GM06990 (cell line): ENCODE data around the gene SBF1.
"Not testable (repeated sequence)": the region's sequence is repeated elsewhere in the genome, so short reads cannot be mapped to it uniquely, and the experiment has no call there.

Source experiments
- DNase-seq: peaks from one replicate; pipeline ENCODE4 v3.0.0-alpha.2; 2011; ENCODE audit not compliant: insufficient read length; ENCODE audit errors: extremely low read depth
- H3K27me3 ChIP-seq: replicated peaks from 2 replicates; pipeline ENCODE4 v1.6.0; 2011; ENCODE audit warnings: low read length; ENCODE audit not compliant: control insufficient read depth, insufficient read depth
- H3K36me3 ChIP-seq: 2 replicates; pipeline ENCODE4 v1.5.1; 2011; ENCODE audit warnings: low read length; ENCODE audit not compliant: control insufficient read depth, insufficient read depth
- H3K4me3 ChIP-seq: replicated peaks from 2 replicates; pipeline ENCODE4 v1.5.1; 2011; ENCODE audit warnings: low read depth, mild to moderate bottlenecking, control low read depth, low read length
- TF ChIP-seq, protein P1 (sequence below): IDR thresholded peaks from 2 replicates; pipeline ENCODE4 v1.5.1; 2011; ENCODE audit warnings: low read length, control low read depth, mild to moderate bottlenecking, inconsistent platforms; ENCODE audit not compliant: insufficient read depth, poor library complexity, severe bottlenecking

The SBF1 gene

DNA sequence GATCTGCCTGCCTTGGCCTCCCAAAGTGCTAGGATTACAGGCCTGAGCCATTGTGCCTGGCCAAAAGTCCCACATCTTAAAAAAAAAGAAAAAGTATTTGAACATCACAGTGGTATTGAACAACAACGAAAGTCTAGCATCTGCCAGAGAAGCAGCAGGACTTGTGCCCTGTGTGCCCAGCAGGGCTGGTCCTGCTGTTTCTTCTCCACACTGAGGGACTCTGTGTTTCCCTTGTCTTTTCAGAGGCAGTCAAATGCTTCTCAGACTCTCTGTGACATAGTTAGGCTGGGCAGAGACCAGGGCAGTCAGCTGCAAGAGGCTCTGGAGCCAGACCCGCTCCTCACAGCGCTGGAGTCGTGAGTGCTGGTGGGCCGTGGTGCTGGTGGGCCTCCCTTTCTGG lies 56.2 kb downstream of the SBF1 start:
- TF ChIP-seq, protein P1, sequence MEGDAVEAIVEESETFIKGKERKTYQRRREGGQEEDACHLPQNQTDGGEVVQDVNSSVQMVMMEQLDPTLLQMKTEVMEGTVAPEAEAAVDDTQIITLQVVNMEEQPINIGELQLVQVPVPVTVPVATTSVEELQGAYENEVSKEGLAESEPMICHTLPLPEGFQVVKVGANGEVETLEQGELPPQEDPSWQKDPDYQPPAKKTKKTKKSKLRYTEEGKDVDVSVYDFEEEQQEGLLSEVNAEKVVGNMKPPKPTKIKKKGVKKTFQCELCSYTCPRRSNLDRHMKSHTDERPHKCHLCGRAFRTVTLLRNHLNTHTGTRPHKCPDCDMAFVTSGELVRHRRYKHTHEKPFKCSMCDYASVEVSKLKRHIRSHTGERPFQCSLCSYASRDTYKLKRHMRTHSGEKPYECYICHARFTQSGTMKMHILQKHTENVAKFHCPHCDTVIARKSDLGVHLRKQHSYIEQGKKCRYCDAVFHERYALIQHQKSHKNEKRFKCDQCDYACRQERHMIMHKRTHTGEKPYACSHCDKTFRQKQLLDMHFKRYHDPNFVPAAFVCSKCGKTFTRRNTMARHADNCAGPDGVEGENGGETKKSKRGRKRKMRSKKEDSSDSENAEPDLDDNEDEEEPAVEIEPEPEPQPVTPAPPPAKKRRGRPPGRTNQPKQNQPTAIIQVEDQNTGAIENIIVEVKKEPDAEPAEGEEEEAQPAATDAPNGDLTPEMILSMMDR: no peak
- H3K36me3 ChIP-seq: peaks cover 59% of the 10 kb centered on the region
- no peak for DNase-seq
- no peaks in the 10 kb centered on the region for H3K27me3 ChIP-seq
- H3K4me3 ChIP-seq: no peak overlapping the region

DNA sequence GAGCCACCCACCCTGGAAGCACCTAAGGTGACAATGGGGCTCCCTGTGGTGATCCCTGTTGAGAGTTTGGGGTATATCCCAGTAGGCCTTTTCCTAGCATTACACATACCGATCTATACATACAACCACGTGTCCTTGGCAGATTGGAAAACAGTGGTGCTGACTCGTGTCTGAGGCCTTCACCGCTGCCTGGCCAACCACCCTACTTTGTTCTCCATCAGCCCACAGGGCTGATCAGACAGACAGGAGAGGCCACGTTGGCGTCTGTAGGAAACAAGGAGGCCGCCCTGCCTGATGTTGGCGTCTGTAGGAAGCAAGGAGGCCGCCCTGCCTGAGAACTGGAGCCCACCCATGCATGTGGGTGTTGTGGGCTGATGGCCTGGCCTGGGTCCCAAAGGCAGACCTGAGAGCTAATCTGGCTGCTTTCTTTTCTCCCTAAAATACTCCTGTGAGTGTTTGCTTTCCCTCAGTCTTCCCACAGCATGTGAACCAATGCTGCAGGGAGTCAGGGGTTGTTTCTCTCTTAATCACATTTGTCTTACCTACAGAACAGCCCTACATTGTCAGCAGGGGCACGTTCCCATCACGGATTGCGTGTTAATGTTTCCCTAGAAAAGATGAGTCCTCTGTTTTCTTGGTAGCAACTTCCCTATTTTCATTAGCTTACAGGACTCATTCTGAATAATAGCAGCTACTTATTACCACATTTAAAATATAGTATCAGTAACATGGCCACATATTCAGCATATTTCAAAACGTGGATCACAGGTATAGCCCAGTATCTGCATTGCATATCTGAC lies 57.2 kb downstream of the SBF1 start:
- no peaks in the 10 kb centered on the region for H3K27me3 ChIP-seq
- no peak overlapping the region for H3K4me3 ChIP-seq
- TF ChIP-seq, protein P1: no peak
- DNase-seq: no peak
- peaks cover 50% of the 10 kb centered on the region for H3K36me3 ChIP-seq

DNA sequence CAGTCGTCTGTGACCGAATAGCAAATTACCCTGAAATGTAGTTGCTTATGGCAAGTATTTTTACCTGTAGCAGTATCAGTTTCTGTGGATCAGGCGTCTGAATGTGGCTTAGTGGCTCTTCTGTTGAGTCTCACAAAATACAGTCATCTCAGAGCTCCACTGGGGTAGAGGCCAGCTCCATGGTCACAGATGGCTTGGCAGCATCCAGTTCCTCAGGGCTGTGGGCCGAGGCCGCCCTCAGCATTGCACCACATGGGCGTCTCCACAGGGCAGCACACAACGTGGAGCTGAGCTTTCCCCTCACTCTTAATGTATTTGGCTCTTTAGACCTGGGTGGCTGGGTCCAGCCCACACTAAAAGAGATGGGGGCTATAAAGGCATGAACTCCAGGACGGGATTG lies 57.8 kb downstream of the SBF1 start:
- no peak overlapping the region for H3K4me3 ChIP-seq
- no peak for DNase-seq
- no peaks in the 10 kb centered on the region for H3K27me3 ChIP-seq
- peaks cover 47% of the 10 kb centered on the region for H3K36me3 ChIP-seq
- TF ChIP-seq, protein P1: no peak

DNA sequence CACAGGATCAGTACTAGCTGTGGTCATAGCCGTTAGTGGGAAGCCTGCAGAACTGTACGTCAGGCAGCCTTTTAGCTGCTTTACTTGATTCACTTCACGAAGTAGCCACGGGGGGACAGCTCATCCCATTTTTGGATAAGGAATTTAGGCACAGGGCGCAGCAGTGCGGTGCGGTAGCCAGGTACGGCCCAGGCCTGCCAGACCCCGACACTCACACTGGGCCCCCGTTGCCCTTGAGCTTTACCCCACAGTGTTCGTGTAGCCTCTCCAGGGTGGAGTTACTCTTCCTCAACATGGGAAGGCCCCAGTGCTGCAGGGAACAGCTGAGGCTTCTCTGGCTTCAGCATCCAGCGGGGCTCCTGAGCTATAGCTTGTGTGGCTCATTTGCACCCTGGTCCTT lies 59.4 kb downstream of the SBF1 start:
- peaks cover 41% of the 10 kb centered on the region for H3K36me3 ChIP-seq
- TF ChIP-seq, protein P1: no peak

DNA sequence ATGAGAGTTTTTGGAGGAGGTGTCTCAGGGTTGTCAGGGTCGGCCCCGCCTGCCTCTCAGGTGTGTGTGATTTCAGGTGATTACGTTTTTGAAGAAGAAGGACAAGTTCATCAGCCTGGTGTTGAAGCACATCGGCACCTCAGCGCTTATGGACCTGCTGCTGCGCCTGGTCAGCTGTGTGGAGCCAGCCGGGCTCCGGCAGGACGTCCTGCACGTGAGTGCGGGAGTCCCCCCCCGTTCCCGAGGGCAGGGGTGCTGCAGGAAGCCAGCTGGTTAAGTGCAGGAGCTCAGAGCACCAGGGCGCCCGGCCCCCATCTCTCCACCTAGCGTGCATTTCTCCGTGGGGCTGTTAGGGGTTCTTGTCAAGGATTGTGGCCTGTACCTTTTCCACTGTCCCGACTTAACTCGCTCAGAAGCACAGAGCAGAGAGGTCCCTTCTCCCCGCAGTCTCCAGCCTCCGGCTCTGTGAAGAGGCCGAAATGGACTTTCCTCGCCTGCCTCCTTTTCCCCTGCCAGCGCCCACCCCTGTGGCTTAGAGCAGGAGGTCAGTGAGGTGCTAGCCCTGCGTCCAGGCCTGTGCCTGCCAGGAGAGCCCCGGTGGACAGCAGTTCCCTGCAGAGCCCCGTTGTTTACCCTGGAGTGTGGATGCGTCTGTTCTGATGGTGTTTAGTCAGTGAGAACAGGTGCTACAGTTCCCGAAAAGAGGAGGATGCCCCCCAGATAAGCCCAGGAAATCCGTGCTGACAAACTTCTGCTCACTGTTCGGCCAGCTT lies 60.2 kb downstream of the SBF1 start:
- Histone ChIP-seq H3K27me3 (no peaks in the 10 kb centered on the region), H3K36me3 (peaks cover 35% of the 10 kb centered on the region), H3K4me3 (no peak overlapping the region)
- TF ChIP-seq, protein P1: no peak
- no peak for DNase-seq

More for the DNA sequence above, 59.4 kb downstream of the SBF1 start:
- no peak for DNase-seq
- Histone ChIP-seq H3K4me3 (no peak overlapping the region), H3K27me3 (no peaks in the 10 kb centered on the region)

DNA sequence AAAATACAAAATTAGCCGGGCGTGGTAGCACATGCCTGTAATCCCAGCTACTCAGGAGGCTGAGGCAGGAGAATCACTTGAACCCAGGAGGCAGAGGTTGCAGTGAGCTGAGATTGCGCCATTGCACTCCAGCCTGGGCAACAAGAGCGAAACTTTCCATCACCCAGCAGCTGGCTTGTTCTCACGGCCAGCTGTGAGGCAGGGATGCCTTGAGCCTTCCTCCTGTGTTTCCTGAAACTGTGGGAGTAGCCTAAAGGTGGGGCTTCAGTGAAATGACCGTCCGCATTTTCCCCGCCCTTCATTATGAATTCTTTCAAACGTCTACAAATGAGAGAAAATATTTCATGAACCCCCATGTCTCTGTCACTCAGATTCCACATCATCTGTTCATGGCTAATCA lies 65.9 kb downstream of the SBF1 start:
- DNase-seq, H3K27me3 ChIP-seq, H3K4me3 ChIP-seq: not testable (repeated sequence)
- H3K36me3 ChIP-seq: peaks cover 12% of the 10 kb centered on the region
